ENCODE results near the gene DNAJB1. TPM values are rescaled to one million over a fixed set of nuclear protein-coding genes. Genes with fewer than 3 reads are reported as not detected.

The DNAJB1 gene
- total and polyA plus RNA-seq, 2 of the 13 experiments (the other 11 are each of a cell fraction or from before 2014, with no cell fraction given), result 87.5 to 97.3 TPM

GRCh38 chr19:14554382-14554812, 36.2 kb upstream of the DNAJB1 start:
- 80% methylated on average over 1 of the region's 6 CpGs for WGBS (ENCODE audit: low lambda C conversion rate)
- H3K9me3 ChIP-seq (ENCODE audit: low read length), result no peaks in the 10 kb centered on the region
- peaks cover 3 to 4% of the 10 kb centered on the region in 2 experiments; a peak in 2 of 5 replicates for H3K36me3 ChIP-seq (replicated peaks in 1 of 2; ENCODE audit: control insufficient read depth in 1 of 2, insufficient read depth in 2 of 2, low read length in 2 of 2)
- peak overlapping the region in 1 of 3 experiments; percentile 29; a peak in 1 of 6 replicates for H3K4me3 ChIP-seq (replicated peaks in 1 of 3; ENCODE audit: insufficient read depth in 1 of 3, low read depth in 2 of 3, low read length in 3 of 3)
- H3K4me2 ChIP-seq (ENCODE audit: low read depth, low read length), result peak overlapping the region; percentile 54
- in situ Hi-C loops (cut with HindIII; ENCODE audit: extremely low pct_ligation_motif_present, low pct_unique_long_range_greater_than_20kb), result no loop called here
- no TSS peak for BruUV-seq (replicated peaks)
- H3K79me2 ChIP-seq (ENCODE audit: insufficient read depth, low read length), result peaks cover 42% of the 10 kb centered on the region
- H2AFZ ChIP-seq (ENCODE audit: low read length), result no peak overlapping the region
- intact Hi-C loops (cut with micrococcal nuclease; ENCODE audit: unreplicated experiment), result loop anchor here (1.0 kb wide), 1 partner anchor 41 kb away; no protein-coding TSS in a partner anchor
- peak overlapping the region; percentile 66 for H3K27ac ChIP-seq (ENCODE audit: extremely low read length, insufficient read depth, low read length)
- POLR2A ChIA-PET, result interaction anchor here (0.6 to 2.6 kb wide), 10 partner anchors 16 to 1612 kb away, joined by 3 to 17 read pairs (median 5); partner anchors contain the start of genes DNAJB1, GIPC1 and NDUFB7
- H3K27me3 ChIP-seq (ENCODE audit: control insufficient read depth in 1 of 2, insufficient read depth in 2 of 2, low read length in 2 of 2), result no peaks in the 10 kb centered on the region
- CTCF ChIA-PET (ENCODE audit: low intra/inter-chr PET ratio, low total read pairs), result interaction anchor here (1.3 kb wide), 1 partner anchor 79 kb away, joined by 3 read pairs; the partner anchor contains the start of gene PTGER1
- H3K4me1 ChIP-seq (ENCODE audit: insufficient read depth, low read length), result peaks cover 61% of the 10 kb centered on the region
- H3K9ac ChIP-seq (ENCODE audit: insufficient read depth, low read depth, low read length), result peak overlapping the region; percentile 36; the same call in 1 of the 2 replicates
- DNase-seq (ENCODE audit: low spot score) (peak; percentile 76), FAIRE-seq (peak; percentile 84), ATAC-seq (peak; percentile 83)
- H4K20me1 ChIP-seq (ENCODE audit: insufficient read depth, low read length), result no peaks in the 10 kb centered on the region; the same call in 1 of the 2 replicates
- TF ChIP-seq ZNF329 (CRISPR knock-in tag; IDR thresholded peaks at IDR 0.05; ENCODE audit: low read depth) (no peak), MLXIP (CRISPR knock-in tag; IDR thresholded peaks at IDR 0.05; ENCODE audit: borderline replicate concordance) (no peak), ZNF142 (CRISPR knock-in tag; IDR thresholded peaks at IDR 0.05) (no peak), JUN (CRISPR knock-in tag; IDR thresholded peaks at IDR 0.05) (no peak), ZNF431 (CRISPR knock-in tag; IDR thresholded peaks at IDR 0.05; ENCODE audit: borderline replicate concordance, low read depth) (no peak), FOXK2 (IDR thresholded peaks at IDR 0.05) (peak; percentile 74; the same call in 1 of the 2 replicates), ZEB1 (IDR thresholded peaks at IDR 0.05; ENCODE audit: insufficient replicate concordance, low read depth) (no peak), RORA (CRISPR knock-in tag; IDR thresholded peaks at IDR 0.05) (no peak), MTA1 (CRISPR knock-in tag; IDR thresholded peaks at IDR 0.05; ENCODE audit: borderline replicate concordance) (peak; percentile 65; the same call in 1 of the 2 replicates), USF2 (IDR thresholded peaks at IDR 0.05; ENCODE audit: low read depth, low read length) (no peak), USF2 (CRISPR knock-in tag; IDR thresholded peaks at IDR 0.05; ENCODE audit: borderline replicate concordance) (no peak), SOX5 (CRISPR knock-in tag; IDR thresholded peaks at IDR 0.05; ENCODE audit: borderline replicate concordance) (peak; percentile 26; the same call in 1 of the 2 replicates), ZFP37 (CRISPR knock-in tag; IDR thresholded peaks at IDR 0.05; ENCODE audit: borderline replicate concordance) (no peak)
